CD4-positive, alpha-beta T cell (primary cell): Measurements from ENCODE around the gene CLRN1. TPM values are rescaled to one million over a fixed set of nuclear protein-coding genes. Genes with fewer than 3 reads are reported as not detected.

Experiments
- ATAC-seq: fragments of 200-7000 bp; cut with Tn5 transposase; one replicate; pipeline ENCODE4 v1.10.0; 2022; ENCODE audit warnings: mild to moderate bottlenecking; ENCODE audit not compliant: poor library complexity
- CTCF ChIA-PET: fragments of 350-600 bp; sonication (Branson Sonifier 250); formaldehyde crosslinking; loops from one replicate; lab custom pipeline; 2021; ENCODE audit warnings: antibody characterized with exemption, inconsistent platforms; lab: Charles Lee
- POLR2A ChIA-PET: fragments of 350-600 bp; sonication (Branson Sonifier 250); formaldehyde crosslinking; loops from one replicate; lab custom pipeline; 2021; ENCODE audit warnings: antibody characterized with exemption, inconsistent platforms; lab: Charles Lee
- DNase-seq, 14 experiments: peaks; one replicate each; pipeline ENCODE4 v3.0.0-alpha.2; 2013 to 2020; ENCODE audit warnings: mixed read lengths in 2 of 14
- H3K27ac ChIP-seq, 2 donors: one replicate each; pipeline versions ENCODE4 v1.5.1 to v1.7.0; 2013; ENCODE audit warnings: low read length in 2 of 2, low read depth in 1 of 2, mild to moderate bottlenecking in 1 of 2
- H3K27me3 ChIP-seq, 2 experiments: 1 replicate in 1 of 2; 2 replicates in 1 of 2; pipeline versions ENCODE4 v1.6.1 to v1.7.0; 2013; ENCODE audit warnings: low read length in 2 of 2, control low read depth in 1 of 2, mild to moderate bottlenecking in 1 of 2, moderate library complexity in 1 of 2; ENCODE audit not compliant: insufficient read depth in 2 of 2, control insufficient read depth in 1 of 2
- H3K36me3 ChIP-seq: one replicate; pipeline ENCODE4 v1.6.1; 2013; ENCODE audit warnings: low read length, control low read depth; ENCODE audit not compliant: insufficient read depth
- H3K4me1 ChIP-seq: one replicate; pipeline ENCODE4 v1.6.1; 2013; ENCODE audit warnings: low read length, control low read depth; ENCODE audit not compliant: insufficient read depth
- H3K4me3 ChIP-seq: one replicate; pipeline ENCODE4 v1.5.1; 2013; ENCODE audit warnings: mild to moderate bottlenecking, low read length, moderate library complexity
- H3K9me3 ChIP-seq, 2 experiments: 1 replicate in 1 of 2; 2 replicates in 1 of 2; pipeline versions ENCODE4 v1.6.1 to v1.7.0; 2013; ENCODE audit warnings: low read length in 2 of 2, mild to moderate bottlenecking in 2 of 2, control low read depth in 1 of 2, moderate library complexity in 1 of 2; ENCODE audit not compliant: control insufficient read depth in 1 of 2, insufficient read depth in 1 of 2
- H3K27ac Mint-ChIP-seq: one replicate; pipeline ENCODE4 v1.8.0; 2020; ENCODE audit warnings: mixed read lengths
- H3K27me3 Mint-ChIP-seq: one replicate; pipeline ENCODE4 v1.8.0; 2021; ENCODE audit warnings: mixed read lengths
- H3K36me3 Mint-ChIP-seq: one replicate; pipeline ENCODE4 v1.8.0; 2021; ENCODE audit warnings: low read depth, mixed read lengths
- H3K4me1 Mint-ChIP-seq: one replicate; pipeline ENCODE4 v1.8.0; 2021; ENCODE audit warnings: low read depth, mixed read lengths
- H3K4me3 Mint-ChIP-seq: one replicate; pipeline ENCODE4 v1.8.0; 2020; ENCODE audit warnings: mild to moderate bottlenecking, mixed read lengths
- H3K9me3 Mint-ChIP-seq: one replicate; pipeline ENCODE4 v1.8.0; 2020; ENCODE audit warnings: mixed read lengths
- intact Hi-C, 2 experiments: fragments of 100-400 bp; cut with DNase I in 1 of 2; cut with micrococcal nuclease in 1 of 2; formaldehyde crosslinking; loops; one replicate each; pipeline versions ENCODE4 v1.15.1 to v1.9.0; 2023 to 2025; cut with DNase I, micrococcal nuclease
- polyA plus RNA-seq, 2 donors: library from polyadenylated mRNA; unstranded; fragments of 120-200 nt; gene quantifications; one replicate each; pipeline ENCODE4 v1.2.1, GENCODE V29; 2013
- total RNA-seq, 174 experiments: library from RNA in 2 of 174; stranded (reverse) in 2 of 174; gene quantifications; one replicate each; pipeline ENCODE4 v1.2.3 and lab custom pipeline; 2021 to 2026
- TF ChIP-seq, protein P1 (sequence below): fragments of 200-600 bp; IDR thresholded peaks from one replicate; pipeline ENCODE4 v1.8.0; 2022; ENCODE audit warnings: antibody characterized with exemption, mild to moderate bottlenecking

The CLRN1 gene
- total RNA-seq (not detected), total RNA-seq (lab: John Stamatoyannopoulos, UW) (0 to 0.11 (median 0) reads per million in 172 experiments)
- polyA plus RNA-seq (2013, experiment 1 of 2) = 0.03 TPM
- polyA plus RNA-seq (2013, experiment 2 of 2) = not detected

DNA sequence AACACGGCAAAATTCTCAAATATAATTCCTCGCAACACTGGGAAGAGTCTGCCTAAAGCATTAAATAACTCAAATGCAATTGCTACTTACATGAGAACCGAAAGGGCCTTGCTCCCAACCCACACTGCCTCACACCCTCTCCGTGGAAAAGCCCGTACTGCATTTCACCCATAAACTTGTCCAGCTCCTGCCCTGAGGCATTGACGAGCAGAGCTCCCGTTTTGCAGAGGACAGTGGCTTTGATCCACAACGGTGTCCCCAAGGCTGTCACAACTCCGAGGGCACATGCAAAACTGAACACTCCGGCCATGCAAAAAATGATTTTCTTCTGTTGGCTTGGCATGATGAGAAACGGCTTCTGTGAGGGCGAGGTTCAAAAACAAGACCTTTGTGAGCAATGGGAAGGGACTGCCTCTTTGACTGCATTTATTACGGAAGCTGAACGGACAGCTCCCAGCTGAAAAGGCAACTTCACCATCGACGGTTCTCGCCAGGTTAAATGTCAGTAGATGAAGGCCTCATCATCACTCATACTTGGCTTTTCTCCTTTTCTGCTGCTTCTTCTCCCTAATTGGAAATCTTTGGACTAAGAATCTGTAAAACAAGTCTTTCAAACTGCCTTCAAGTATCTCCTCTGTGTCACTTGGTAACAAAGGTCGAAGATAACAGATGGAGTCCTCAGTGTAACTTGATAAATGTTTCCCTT is at the start of gene CLRN1:
CLRN1 (minus strand) TSS at position 362 of the 706 bp plus-strand sequence; CDS start at position 343, 19 bp downstream.
- H3K4me3 ChIP-seq = no peak within 1 kb of the TSS
- H3K27ac Mint-ChIP-seq = no peak within 1 kb of the TSS
- H3K9me3 Mint-ChIP-seq = no peaks in the 10 kb centered on the region
- TF ChIP-seq, protein P1, sequence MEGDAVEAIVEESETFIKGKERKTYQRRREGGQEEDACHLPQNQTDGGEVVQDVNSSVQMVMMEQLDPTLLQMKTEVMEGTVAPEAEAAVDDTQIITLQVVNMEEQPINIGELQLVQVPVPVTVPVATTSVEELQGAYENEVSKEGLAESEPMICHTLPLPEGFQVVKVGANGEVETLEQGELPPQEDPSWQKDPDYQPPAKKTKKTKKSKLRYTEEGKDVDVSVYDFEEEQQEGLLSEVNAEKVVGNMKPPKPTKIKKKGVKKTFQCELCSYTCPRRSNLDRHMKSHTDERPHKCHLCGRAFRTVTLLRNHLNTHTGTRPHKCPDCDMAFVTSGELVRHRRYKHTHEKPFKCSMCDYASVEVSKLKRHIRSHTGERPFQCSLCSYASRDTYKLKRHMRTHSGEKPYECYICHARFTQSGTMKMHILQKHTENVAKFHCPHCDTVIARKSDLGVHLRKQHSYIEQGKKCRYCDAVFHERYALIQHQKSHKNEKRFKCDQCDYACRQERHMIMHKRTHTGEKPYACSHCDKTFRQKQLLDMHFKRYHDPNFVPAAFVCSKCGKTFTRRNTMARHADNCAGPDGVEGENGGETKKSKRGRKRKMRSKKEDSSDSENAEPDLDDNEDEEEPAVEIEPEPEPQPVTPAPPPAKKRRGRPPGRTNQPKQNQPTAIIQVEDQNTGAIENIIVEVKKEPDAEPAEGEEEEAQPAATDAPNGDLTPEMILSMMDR = no peak
- ChIA-PET POLR2A (no interaction called here), CTCF (interaction anchor here (1.0 kb wide), 1 partner anchor 14 kb away, joined by 3 read pairs; no protein-coding TSS in a partner anchor)
- DNase-seq (no peak), ATAC-seq (no peak)
- intact Hi-C loops = no loop called here
- no peak within 1 kb of the TSS for H3K27ac ChIP-seq
- no peak within 1 kb of the TSS for H3K4me3 Mint-ChIP-seq
- no peaks in the 10 kb centered on the region for H3K9me3 ChIP-seq
- no peaks in the 10 kb centered on the region for H3K27me3 ChIP-seq
- no peaks in the 10 kb centered on the region for H3K36me3 ChIP-seq
- no peaks in the 10 kb centered on the region for H3K36me3 Mint-ChIP-seq
- no peaks in the 10 kb centered on the region for H3K4me1 ChIP-seq
- H3K4me1 Mint-ChIP-seq = no peaks in the 10 kb centered on the region
- peaks cover 5% of the 10 kb centered on the region for H3K27me3 Mint-ChIP-seq

GRCh38 chr3:151016478-151016795 is 43.9 kb upstream of the CLRN1 start:
- Mint-ChIP-seq H3K4me1 (no peaks in the 10 kb centered on the region), H3K27ac (no peak overlapping the region), H3K4me3 (no peak overlapping the region), H3K36me3 (no peaks in the 10 kb centered on the region), H3K9me3 (no peaks in the 10 kb centered on the region), H3K27me3 (no peaks in the 10 kb centered on the region)
- Histone ChIP-seq H3K27me3 (peaks cover 0 to 4% of the 10 kb centered on the region in 2 experiments), H3K4me1 (no peaks in the 10 kb centered on the region), H3K9me3 (no peaks in the 10 kb centered on the region), H3K4me3 (no peak overlapping the region), H3K36me3 (no peaks in the 10 kb centered on the region), H3K27ac (no peak overlapping the region)
- intact Hi-C loops = no loop called here
- ChIA-PET POLR2A (no interaction called here), CTCF (no interaction called here)
- ATAC-seq (no peak), DNase-seq (no peak)
- TF ChIP-seq, protein P1 = no peak

- H3K27ac ChIP-seq = no peak overlapping the region
- H3K9me3 ChIP-seq = no peaks in the 10 kb centered on the region
- H3K4me1 Mint-ChIP-seq = no peaks in the 10 kb centered on the region
- no peaks in the 10 kb centered on the region for H3K36me3 Mint-ChIP-seq
- TF ChIP-seq, protein P1 = no peak
- no peaks in the 10 kb centered on the region for H3K27me3 Mint-ChIP-seq
- CTCF ChIA-PET = no interaction called here
- no peaks in the 10 kb centered on the region for H3K36me3 ChIP-seq
- H3K4me1 ChIP-seq = no peaks in the 10 kb centered on the region
- H3K27me3 ChIP-seq = peaks cover 0 to 4% of the 10 kb centered on the region in 2 experiments
- no peak overlapping the region for H3K4me3 ChIP-seq
- POLR2A ChIA-PET = no interaction called here
- DNase-seq (no peak), ATAC-seq (no peak)
- no peaks in the 10 kb centered on the region for H3K9me3 Mint-ChIP-seq
- H3K4me3 Mint-ChIP-seq = no peak overlapping the region
- intact Hi-C loops = no loop called here
- no peak overlapping the region for H3K27ac Mint-ChIP-seq
Observed at GRCh38 chr3:151015767-151016477, 43.4 kb upstream of the CLRN1 start.
